ENCODE measurements around the gene NXF3. TPM values are rescaled to one million over a fixed set of nuclear protein-coding genes. Genes with fewer than 3 reads are reported as not detected.
"Not testable (repeated sequence)": the region's sequence is repeated elsewhere in the genome, so short reads cannot be mapped to it uniquely, and the experiment has no call there.

NXF3 gene
- not detected for total RNA-seq

GRCh38 chrX:103092942-103093341, at the start of gene NXF3:
NXF3 (minus strand) TSS chrX:103093143; CDS start chrX:103093023, 120 bp downstream.
- Mint-ChIP-seq H3K27me3 (peaks cover 2% of the 10 kb centered on the region), H3K36me3 (no peaks in the 10 kb centered on the region), H3K9me3 (no peaks in the 10 kb centered on the region), H3K4me3 (no peak within 1 kb of the TSS), H3K4me1 (ENCODE audit: low read depth) (no peaks in the 10 kb centered on the region), H3K27ac (no peak within 1 kb of the TSS)
- intact Hi-C loops (cut with micrococcal nuclease) = no loop called here
- CTCF ChIA-PET = no interaction called here
- DNase-seq = no peak
- POLR2A ChIA-PET = no interaction called here

GRCh38 chrX:103136528-103136927, 43.6 kb upstream of the NXF3 start:
- H3K9me3 Mint-ChIP-seq; H3K27ac Mint-ChIP-seq; H3K36me3 Mint-ChIP-seq; POLR2A ChIA-PET; H3K4me3 Mint-ChIP-seq; H3K4me1 Mint-ChIP-seq (ENCODE audit: low read depth); intact Hi-C loops (cut with micrococcal nuclease); DNase-seq; CTCF ChIA-PET; H3K27me3 Mint-ChIP-seq: not testable (repeated sequence)

GRCh38 chrX:103124284-103124683, 31.3 kb upstream of the NXF3 start:
- H3K4me3 Mint-ChIP-seq = no peak overlapping the region
- CTCF ChIA-PET = no interaction called here
- intact Hi-C loops (cut with micrococcal nuclease) = no loop called here
- POLR2A ChIA-PET = no interaction called here
- peaks cover 1% of the 10 kb centered on the region for H3K27me3 Mint-ChIP-seq
- H3K27ac Mint-ChIP-seq = no peak overlapping the region
- DNase-seq = no peak
- no peaks in the 10 kb centered on the region for H3K36me3 Mint-ChIP-seq
- H3K9me3 Mint-ChIP-seq = no peaks in the 10 kb centered on the region
- H3K4me1 Mint-ChIP-seq (ENCODE audit: low read depth) = no peaks in the 10 kb centered on the region

GRCh38 chrX:103120748-103121147, 27.8 kb upstream of the NXF3 start:
- intact Hi-C loops (cut with micrococcal nuclease) = no loop called here
- no peaks in the 10 kb centered on the region for H3K9me3 Mint-ChIP-seq
- no peak for DNase-seq
- no peak overlapping the region for H3K4me3 Mint-ChIP-seq
- H3K4me1 Mint-ChIP-seq (ENCODE audit: low read depth) = no peaks in the 10 kb centered on the region
- peaks cover 1% of the 10 kb centered on the region for H3K27me3 Mint-ChIP-seq
- ChIA-PET POLR2A (no interaction called here), CTCF (no interaction called here)
- no peak overlapping the region for H3K27ac Mint-ChIP-seq
- no peaks in the 10 kb centered on the region for H3K36me3 Mint-ChIP-seq

- DNase-seq; intact Hi-C loops (cut with micrococcal nuclease); CTCF ChIA-PET; H3K27me3 Mint-ChIP-seq; H3K36me3 Mint-ChIP-seq; H3K9me3 Mint-ChIP-seq; POLR2A ChIA-PET; H3K27ac Mint-ChIP-seq; H3K4me1 Mint-ChIP-seq (ENCODE audit: low read depth); H3K4me3 Mint-ChIP-seq: not testable (repeated sequence)
Measured at GRCh38 chrX:103116970-103117369, 24.0 kb upstream of the NXF3 start.

GRCh38 chrX:103109497-103109896, 16.6 kb upstream of the NXF3 start:
- H3K4me3 Mint-ChIP-seq; H3K9me3 Mint-ChIP-seq; DNase-seq; H3K27me3 Mint-ChIP-seq; H3K4me1 Mint-ChIP-seq (ENCODE audit: low read depth); intact Hi-C loops (cut with micrococcal nuclease); H3K27ac Mint-ChIP-seq; CTCF ChIA-PET; POLR2A ChIA-PET; H3K36me3 Mint-ChIP-seq: not testable (repeated sequence)

GRCh38 chrX:103107836-103108235, 14.9 kb upstream of the NXF3 start:
- ChIA-PET CTCF (no interaction called here), POLR2A (no interaction called here)
- Mint-ChIP-seq H3K4me1 (ENCODE audit: low read depth) (no peaks in the 10 kb centered on the region), H3K27ac (no peak overlapping the region), H3K4me3 (no peak overlapping the region), H3K9me3 (peaks cover 10% of the 10 kb centered on the region), H3K36me3 (no peaks in the 10 kb centered on the region), H3K27me3 (no peaks in the 10 kb centered on the region)
- no peak for DNase-seq
- intact Hi-C loops (cut with micrococcal nuclease) = no loop called here

- CTCF ChIA-PET; intact Hi-C loops (cut with micrococcal nuclease): not testable (repeated sequence)
Measured at GRCh38 chrX:103107227-103107737, 14.3 kb upstream of the NXF3 start.

GRCh38 chrX:103104370-103104769, 11.4 kb upstream of the NXF3 start:
- DNase-seq; H3K36me3 Mint-ChIP-seq; H3K27ac Mint-ChIP-seq; intact Hi-C loops (cut with micrococcal nuclease); H3K27me3 Mint-ChIP-seq; H3K4me1 Mint-ChIP-seq (ENCODE audit: low read depth); POLR2A ChIA-PET; H3K4me3 Mint-ChIP-seq; H3K9me3 Mint-ChIP-seq; CTCF ChIA-PET: not testable (repeated sequence)

More at GRCh38 chrX:103107227-103107737, 14.3 kb upstream of the NXF3 start:
- H3K9me3 Mint-ChIP-seq; H3K27ac Mint-ChIP-seq; POLR2A ChIA-PET; H3K27me3 Mint-ChIP-seq; H3K4me1 Mint-ChIP-seq (ENCODE audit: low read depth); H3K4me3 Mint-ChIP-seq; DNase-seq; H3K36me3 Mint-ChIP-seq: not testable (repeated sequence)

- H3K4me1 Mint-ChIP-seq (ENCODE audit: low read depth); POLR2A ChIA-PET; H3K27me3 Mint-ChIP-seq; CTCF ChIA-PET; H3K36me3 Mint-ChIP-seq; H3K4me3 Mint-ChIP-seq; H3K27ac Mint-ChIP-seq; DNase-seq; intact Hi-C loops (cut with micrococcal nuclease); H3K9me3 Mint-ChIP-seq: not testable (repeated sequence)
Measured at GRCh38 chrX:103103866-103104265, 10.9 kb upstream of the NXF3 start.

GRCh38 chrX:103101299-103102042, 8.5 kb upstream of the NXF3 start:
- no peak overlapping the region for H3K27ac Mint-ChIP-seq
- ChIA-PET CTCF (no interaction called here), POLR2A (no interaction called here)
- H3K4me1 Mint-ChIP-seq (ENCODE audit: low read depth) = no peaks in the 10 kb centered on the region
- no peak for DNase-seq
- no peaks in the 10 kb centered on the region for H3K36me3 Mint-ChIP-seq
- H3K9me3 Mint-ChIP-seq = no peaks in the 10 kb centered on the region
- no peak overlapping the region for H3K4me3 Mint-ChIP-seq
- intact Hi-C loops (cut with micrococcal nuclease) = no loop called here
- H3K27me3 Mint-ChIP-seq = no peaks in the 10 kb centered on the region

- no peak for DNase-seq
- CTCF ChIA-PET = no interaction called here
- intact Hi-C loops (cut with micrococcal nuclease) = no loop called here
- Mint-ChIP-seq H3K9me3 (no peaks in the 10 kb centered on the region), H3K27me3 (no peaks in the 10 kb centered on the region), H3K36me3 (no peaks in the 10 kb centered on the region), H3K27ac (no peak overlapping the region), H3K4me3 (no peak overlapping the region), H3K4me1 (ENCODE audit: low read depth) (no peaks in the 10 kb centered on the region)
- POLR2A ChIA-PET = no interaction called here
Measured at GRCh38 chrX:103100484-103100883, 7.5 kb upstream of the NXF3 start.

GRCh38 chrX:103099691-103100090, 6.7 kb upstream of the NXF3 start:
- ChIA-PET CTCF (no interaction called here), POLR2A (no interaction called here)
- H3K4me1 Mint-ChIP-seq (ENCODE audit: low read depth) = no peaks in the 10 kb centered on the region
- DNase-seq = no peak
- intact Hi-C loops (cut with micrococcal nuclease) = no loop called here
- no peaks in the 10 kb centered on the region for H3K27me3 Mint-ChIP-seq
- no peaks in the 10 kb centered on the region for H3K9me3 Mint-ChIP-seq
- H3K4me3 Mint-ChIP-seq = no peak overlapping the region
- no peak overlapping the region for H3K27ac Mint-ChIP-seq
- no peaks in the 10 kb centered on the region for H3K36me3 Mint-ChIP-seq

Measured in activated CD4-positive, alpha-beta memory T cell treated with anti-CD3 and anti-CD28 coated beads for 36 hours (primary cell).